Stimulated activated CD4-positive, alpha-beta T cell treated with anti-CD3 and anti-CD28 coated beads, Interleukin-12 subunit alpha, Interleukin-12 subunit beta, amount 100 ng/mL, for 4 hours (primary cell): ENCODE results near the gene GCNT2.
"Not testable (repeated sequence)": the region's sequence is repeated elsewhere in the genome, so short reads cannot be mapped to it uniquely, and the experiment has no call there.

ENCODE experiments used
- DNase-seq: peaks from one replicate; pipeline ENCODE4 v3.0.0-alpha.2; 2020

GCNT2 gene

DNA sequence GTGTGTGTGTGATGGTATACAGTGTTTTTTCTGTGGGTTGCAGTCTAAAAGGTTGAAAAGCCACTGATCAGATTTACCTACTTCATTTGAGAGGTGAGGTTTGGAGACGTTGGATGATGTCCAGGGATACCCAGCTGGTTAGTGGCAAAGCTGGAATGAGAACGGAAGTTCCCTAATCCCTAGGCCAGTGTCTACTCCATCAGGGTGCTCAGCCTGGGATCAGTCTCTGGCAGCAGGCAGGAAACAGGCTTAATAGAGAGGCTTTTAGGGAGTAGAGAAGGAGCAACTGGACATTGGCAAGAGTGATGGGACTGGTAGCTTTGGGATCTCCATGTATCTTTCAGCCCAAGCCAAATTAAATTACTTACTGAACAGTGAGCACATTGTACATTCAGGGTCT lies 92.6 kb downstream of the GCNT2 start:
- DNase-seq: no peak

DNA sequence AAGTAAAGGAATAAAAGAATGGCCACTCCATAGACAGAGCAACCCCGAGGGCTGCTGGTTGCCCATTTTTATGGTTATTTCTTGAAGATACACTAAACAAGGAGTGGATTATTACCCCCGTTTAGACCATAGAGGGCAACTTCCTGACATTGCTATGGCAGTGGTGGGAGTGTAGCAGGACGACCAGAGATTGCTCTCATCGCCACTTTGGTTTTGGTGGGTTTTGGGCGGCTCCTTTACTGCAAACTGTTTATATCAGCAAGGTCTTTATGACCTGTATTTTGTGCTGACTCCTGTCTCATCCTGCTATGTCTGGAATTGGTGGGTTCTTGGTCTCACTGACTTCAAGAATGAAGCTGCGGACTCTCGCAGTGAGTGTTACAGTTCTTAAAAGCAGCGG lies 94.5 kb downstream of the GCNT2 start:
- DNase-seq: no peak

DNA sequence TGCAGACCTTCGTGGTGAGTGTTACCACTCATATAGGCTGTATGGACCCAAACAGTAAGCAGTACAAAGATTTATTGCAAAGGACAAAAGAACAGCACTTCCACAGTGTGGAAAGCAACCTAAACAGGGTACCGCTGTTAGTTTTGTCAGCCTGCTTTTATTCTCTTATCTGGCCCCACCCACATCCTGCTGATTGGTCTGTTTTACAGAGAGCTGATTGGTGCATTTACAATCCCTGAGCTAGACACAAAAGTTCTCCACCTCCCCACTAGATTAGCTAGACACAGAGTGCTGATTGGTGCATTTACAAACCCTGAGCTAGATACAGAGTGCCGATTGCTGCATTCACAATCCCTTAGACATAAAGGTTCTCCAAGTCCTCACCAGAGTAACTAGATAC lies 95.1 kb downstream of the GCNT2 start:
- not testable (repeated sequence) for DNase-seq

DNA sequence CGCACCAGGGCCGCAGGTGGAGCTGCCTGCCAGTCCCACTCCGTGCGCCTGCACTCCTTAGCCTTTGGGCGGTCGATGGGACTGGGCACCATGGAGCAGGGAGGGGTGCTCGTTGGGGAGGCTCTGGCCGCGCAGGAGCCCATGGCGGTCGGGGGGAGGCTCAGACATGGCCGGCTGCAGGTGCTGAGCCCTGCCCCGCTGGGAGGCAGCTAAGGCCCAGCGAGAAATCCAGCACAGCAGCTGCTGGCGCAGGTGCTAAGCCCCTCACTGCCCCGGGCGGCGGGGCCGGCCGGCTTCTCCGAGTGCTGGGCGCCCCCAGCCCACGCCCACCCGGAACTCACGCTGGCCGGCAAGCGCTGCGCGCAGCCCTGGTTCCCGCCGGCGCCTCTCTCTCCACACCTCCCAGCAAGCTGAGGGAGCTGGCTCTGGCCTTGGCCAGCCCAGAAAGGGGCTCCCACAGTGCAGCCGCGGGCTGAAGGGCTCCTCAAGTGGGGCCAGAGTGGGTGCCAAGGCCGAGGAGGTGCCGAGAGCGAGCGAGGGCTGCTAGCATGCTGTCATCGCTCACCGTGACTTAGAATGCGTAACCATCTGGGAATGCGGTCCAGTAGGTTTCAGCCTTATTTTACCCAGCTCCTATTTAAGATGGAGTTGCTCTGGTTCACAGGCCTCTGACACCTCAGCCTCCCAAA lies 96.0 kb downstream of the GCNT2 start:
- DNase-seq: no peak

DNA sequence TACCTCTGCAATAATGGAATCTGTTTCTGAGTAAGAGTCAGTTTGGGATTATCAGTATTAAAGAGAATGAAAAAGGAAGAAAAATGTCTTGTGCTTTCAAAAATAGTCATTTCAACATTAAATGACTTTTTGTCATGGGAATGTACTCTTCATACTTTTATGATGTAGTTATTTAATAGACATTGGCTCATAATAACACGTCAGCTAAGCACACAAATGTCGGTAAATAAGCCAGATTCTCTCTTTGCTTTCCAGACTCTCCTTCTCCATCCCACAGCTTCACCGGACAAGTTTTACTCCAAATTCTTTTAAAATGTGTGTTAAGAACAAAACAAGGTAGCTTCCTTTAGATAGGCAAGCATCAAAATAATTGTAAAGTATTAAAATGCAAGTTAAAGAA lies 97.3 kb downstream of the GCNT2 start:
- no peak for DNase-seq

DNA sequence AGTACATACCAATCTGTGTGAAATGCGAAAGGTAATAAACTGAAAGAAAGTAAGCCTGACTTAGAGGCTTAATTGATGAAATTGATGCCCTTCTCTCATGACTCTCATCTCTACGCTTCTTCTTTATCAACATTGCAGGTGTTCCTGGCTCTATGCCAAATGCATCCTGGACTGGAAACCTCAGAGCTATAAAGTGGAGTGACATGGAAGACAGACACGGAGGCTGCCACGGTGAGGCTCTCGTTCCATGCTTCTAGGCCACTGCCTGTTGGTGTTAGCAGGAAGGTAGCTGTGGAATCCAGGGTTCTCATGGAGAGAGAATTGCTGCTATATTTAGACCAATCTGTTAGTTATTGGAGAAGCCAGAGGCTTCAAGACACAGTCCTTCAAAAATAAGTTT lies 100.1 kb downstream of the GCNT2 start:
- DNase-seq: no peak

DNA sequence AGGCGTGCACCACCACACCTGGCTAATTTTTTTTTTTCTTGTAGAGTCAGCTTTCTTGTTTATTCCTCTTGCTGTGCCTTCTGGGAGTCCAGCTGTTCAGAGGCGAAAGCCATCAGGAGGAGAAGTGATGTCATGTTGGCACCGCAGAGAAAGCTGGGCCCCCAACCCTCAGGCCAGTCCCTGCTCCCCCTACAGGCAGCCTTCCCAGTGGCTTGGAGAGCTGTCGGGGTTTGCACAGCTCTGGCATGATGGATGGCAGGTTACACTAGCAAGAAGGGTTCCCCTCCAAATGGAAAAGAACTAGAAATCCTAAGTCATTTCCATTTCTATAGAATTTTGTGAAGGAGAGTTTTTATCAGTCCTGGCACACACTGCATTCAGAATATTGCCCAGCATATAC lies 100.7 kb downstream of the GCNT2 start:
- no peak for DNase-seq

DNA sequence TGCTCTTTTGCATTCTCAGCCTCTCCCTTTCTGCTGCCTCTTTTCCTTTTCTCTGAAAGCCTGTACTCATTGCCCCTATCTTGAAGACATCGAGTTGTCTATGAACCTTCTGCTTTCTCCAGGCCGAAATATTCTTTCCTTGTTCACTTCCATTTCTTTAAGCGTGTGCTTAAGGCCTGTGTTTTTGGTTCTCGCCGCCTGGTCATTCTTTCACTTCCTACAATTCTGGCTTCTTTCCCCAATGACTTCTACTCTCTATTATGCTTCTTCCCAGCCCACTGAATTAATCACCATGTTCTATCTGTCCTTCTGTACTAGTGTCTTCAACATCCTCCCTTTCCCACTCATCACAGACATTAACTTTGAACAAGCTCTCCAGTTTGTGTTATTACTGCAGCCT lies 103.7 kb downstream of the GCNT2 start:
- DNase-seq: no peak

DNA sequence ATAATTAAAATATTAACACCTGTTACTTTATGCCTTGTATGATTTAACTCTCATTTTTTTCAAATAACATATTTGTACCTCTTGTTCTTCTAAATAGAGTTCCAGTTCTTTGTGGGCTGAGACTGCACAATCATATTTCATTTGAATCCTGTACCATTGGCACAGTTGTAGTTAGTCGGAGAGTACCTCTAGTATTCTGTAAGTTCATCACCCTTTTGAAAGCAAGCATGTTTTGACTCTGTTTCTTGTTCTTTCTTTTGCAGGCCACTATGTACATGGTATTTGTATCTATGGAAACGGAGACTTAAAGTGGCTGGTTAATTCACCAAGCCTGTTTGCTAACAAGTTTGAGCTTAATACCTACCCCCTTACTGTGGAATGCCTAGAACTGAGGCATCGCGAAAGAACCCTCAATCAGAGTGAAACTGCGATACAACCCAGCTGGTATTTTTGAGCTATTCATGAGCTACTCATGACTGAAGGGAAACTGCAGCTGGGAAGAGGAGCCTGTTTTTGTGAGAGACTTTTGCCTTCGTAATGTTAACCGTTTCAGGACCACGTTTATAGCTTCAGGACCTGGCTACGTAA lies 105.1 kb downstream of the GCNT2 start:
- DNase-seq: no peak

DNA sequence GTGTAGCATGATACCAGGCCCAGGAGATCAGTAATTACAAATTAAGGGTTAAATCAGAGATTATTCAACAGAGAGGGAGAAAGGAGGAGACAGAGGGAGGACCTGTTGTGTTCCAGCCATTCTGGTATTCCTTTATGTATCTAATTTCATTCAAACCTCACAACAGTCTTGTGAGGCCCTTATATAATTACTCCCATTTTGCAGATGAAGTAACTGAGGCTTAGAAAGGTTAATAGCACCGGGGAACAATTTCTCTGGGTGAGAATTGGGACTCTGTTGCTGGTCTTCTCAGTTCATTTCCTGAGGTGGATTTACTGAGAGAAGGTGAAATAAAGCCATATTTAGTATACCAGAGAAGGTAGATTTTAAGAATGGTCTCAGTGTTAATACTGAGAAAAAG lies 106.6 kb downstream of the GCNT2 start:
- DNase-seq: no peak

DNA sequence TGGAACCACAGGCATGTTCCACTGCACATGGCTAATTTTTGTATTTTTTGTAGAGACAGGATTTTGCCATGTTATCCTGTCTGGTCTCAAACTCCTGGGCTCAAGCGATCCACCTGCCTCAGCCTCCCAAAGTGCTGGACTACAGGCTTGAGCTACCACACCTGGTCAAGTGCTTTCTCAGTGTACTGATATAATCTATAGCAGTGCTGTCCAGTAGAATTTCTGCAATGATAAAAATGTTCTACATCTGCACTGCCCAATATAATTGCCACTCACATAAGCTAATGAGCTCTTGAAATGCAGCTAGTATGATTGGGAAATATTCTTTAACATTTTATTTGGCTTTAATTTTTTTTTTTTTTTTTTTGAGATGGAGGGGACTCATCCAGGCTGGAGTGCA lies 109.0 kb downstream of the GCNT2 start:
- no peak for DNase-seq

DNA sequence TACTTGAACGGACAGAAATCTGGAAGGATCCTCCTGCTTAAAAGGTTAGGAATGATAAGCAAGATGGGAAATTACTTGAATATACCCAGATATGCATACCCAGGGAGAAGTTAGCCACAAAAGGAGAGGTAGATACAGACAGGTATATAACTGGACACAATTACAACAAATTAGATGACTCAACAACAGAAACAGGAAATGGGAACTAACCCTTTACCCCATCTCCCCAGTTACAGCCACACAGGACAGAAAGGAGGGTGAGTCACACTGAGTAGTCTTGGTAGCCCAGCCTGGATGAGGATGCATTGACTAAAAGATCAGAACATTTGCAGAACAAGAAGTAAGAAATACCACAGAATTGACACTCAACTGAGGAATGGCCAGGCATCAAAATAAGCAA lies 112.1 kb downstream of the GCNT2 start:
- DNase-seq: no peak

DNA sequence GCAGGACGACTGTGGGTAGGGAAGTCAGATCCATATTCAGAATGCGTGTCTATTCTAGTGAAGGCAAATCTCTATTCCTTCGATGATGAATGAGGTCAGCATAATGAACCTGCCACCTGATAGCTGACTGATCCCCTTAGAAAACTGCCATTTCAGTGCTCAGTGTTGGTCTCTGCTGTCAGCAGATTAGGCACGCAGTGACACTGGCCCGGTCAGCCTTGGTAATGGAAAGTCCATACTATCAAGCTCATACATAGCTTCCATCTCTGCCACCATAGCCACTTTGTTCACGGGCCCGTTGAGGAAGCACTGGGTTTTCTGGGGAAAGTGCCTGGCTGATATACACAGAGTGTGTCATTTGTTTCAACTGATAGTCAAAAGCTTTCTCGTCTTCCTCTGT lies 119.3 kb downstream of the GCNT2 start:
- no peak for DNase-seq

DNA sequence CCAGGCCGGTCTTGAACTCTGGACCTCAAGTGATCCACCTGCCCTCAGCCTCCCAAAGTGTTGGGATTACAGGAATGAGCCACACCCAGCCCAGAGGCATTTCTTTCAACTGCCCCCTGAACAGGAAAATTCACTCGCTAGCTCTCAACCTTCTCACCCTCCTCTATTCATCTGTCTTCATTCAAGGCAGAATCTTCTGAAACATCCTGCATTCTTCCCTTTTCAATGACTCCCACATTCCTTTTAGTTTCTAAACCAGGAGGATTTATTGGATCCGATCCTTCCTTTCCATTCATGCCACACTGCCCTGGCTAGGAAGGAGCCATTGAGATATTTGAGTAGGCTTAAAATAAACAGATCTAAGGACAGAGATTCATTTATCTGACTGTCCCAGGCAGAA lies 120.4 kb downstream of the GCNT2 start:
- no peak for DNase-seq

DNA sequence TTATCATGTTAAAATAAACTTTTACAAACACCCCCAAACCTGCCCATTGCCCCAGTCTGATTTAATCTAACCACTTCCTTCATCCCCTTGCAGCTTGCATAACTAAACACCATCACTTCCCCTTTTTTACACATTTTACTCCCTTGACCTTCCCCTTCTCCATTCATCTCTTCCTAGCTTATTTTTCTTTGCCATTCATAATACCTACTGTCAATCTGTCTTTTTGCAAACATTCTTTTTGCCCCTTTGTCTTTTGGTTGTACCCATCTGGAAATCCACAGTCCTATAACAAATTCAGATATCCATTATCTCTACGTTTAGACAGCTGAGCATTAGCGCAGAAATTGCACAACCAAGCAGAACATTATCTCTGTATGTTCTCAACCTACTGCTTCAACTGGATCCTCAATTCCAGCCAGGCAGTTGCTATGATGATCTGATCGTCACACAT lies 122.1 kb downstream of the GCNT2 start:
- DNase-seq: no peak

DNA sequence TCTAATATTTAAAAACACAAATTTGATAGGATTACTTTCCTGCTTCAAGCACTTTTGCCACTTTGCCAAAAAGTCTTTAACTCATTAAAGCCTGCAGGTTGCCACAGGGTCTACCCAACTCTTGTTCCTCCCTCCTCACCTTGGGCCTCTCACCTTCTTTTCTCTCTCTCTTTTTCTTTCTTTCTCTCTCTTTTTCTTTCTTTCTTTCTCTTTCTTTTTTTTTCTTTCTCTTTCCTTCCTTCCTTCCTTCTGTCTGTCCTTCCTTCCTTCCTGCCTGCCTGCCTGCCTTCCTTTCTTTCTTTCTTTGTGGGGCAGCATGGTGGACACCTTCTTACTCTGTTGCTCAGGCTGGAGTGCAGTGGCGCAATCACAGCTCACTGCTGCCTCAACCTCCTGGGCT lies 123.1 kb downstream of the GCNT2 start:
- no peak for DNase-seq

DNA sequence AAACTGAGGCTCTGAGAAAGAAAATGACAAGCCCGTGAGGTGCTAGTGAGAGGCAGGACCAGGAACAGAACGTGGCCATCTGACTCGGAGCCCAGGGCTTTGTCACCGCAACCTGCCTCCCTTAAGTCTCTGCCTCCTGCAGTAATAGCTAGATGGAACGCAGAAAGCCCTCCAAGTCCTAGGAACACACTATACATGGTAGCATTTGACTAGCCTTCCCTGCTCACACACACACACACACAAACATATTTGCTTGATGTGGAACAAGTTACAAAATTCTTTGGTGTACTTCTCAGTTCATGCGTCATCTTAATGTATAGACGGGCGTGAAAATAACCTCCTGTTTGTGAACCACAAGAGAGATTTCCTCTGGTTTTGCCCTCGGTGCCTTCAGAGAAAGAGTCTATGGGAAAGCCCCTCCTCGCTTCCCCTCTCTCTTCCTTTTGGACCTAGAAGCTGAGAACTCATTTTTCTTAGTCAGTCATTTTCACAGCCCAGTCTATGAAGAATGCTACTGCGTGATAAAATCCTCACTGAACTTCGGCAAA lies 134.4 kb downstream of the GCNT2 start:
- peak; percentile 4 for DNase-seq

DNA sequence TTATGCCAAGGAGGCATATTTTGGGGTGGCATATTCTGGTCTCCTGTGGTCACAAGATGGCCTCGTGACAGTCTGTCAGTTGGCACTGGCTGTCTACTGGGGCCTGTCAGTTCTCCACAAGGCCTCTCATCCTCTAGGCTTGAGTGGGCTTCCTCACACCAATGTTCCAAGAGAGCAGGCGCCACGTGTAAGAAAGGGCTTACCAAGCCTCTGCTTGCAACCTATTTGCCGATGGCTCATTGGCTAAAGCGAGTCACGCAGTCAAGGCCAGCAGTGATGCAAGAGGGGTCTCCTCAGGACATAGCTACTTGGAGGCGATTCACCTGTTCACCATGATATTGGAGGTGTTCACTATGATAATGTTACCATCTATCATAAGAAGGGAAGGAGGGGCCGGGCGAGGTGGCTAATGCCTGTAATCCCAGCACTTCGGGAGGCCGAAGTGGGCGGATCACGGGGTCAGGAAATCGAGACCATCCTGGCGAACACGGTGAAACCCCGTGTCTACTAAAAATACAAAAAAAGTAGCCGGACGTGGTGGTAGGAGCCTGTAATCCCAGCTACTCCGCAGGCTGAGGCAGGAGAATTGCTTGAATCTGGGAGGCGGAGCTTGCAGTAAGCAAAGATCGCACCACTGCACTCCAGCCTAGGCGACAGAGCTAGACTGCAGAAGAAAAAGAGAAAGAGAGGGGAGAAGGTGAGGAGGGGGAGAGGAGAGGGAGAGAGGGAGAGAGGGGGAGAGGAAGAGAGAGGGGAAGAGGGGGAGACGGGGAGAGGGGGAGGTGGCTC lies 138.0 kb downstream of the GCNT2 start:
- DNase-seq: no peak

DNA sequence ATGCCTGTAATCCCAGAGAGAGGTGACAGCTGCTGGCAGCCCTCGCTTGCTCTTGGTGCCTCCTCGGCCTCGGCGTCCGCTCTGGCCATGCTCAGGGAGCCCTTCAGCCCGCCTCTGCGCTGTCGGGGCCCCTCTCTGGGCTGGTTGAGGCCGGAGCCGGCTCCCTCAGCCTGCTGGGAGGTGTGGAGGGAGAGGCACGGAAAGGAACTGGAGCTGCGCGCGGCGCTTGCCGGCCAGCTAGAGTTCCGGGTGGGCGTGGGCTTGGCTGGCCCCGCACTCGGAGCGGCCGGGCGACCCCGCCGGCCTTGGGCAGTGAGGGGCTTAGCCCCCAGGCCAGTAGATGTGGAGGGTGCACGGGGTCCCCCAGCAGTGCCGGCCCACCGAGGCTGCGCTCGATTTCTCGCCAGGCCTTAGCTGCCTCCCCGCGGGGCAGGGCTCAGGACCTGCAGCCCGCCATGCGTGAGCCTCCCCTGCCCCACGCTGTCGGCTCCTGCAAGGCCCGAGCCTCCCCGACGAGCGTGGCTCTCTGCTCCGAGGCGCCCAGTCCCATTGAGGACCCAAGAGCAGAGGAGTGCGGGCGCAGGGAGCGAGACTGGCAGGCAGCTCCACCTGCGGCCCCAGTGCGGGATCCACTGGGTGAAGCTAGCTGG lies 138.7 kb downstream of the GCNT2 start:
- no peak for DNase-seq

DNA sequence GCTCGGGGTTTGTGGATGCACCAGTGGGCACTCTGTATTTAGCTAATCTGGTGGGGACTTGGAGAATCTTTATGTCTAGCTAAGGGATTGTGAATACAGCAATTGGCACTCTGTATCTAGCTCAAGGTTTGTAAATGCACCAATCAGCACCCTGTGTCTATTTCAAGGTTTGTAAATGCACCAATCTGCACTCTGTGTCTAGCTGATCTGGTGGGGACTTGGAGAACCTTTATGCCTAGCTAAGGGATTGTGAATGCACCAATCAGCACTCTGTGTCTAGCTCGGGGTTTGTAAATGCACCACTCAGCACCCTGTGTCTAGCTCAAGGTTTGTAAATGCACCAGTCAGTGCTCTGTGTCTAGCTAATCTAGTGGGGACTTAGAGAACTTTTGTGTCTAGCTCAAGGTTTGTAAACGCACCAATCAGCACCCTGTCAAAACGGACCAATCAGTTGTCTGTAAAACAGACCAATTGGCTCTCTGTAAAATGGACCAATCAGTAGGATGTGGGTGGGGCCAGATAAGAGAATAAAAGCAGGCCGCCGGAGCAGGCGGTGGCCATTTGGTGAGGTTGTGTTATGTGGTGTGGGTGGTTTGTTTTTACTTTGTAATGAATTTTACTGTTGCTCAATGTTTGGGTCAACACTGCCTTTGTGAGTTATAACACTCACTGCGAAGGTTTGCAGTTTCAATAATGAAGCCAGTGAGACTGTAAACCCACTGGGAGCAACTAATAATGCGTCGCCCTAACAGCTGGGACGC lies 139.5 kb downstream of the GCNT2 start:
- DNase-seq: not testable (repeated sequence)

DNA sequence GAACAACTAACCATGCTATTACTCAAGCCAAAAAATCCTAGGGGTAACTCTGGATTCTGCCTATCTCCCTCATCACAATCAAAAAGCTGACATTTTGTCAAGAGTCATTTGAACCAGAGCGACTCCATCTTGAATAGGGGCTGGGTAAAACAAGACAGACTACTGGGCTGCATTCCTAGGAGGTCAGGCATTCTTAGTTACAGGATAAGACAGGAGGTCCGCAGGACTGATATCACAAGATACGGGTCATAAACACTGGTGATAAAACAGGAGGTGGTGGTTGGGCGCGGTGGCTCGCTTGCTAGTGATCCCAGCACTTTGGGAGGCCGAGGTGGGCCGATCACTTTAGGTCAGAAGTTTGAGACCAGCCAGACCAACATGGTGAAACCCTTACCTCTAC lies 141.1 kb downstream of the GCNT2 start:
- no peak for DNase-seq

DNA sequence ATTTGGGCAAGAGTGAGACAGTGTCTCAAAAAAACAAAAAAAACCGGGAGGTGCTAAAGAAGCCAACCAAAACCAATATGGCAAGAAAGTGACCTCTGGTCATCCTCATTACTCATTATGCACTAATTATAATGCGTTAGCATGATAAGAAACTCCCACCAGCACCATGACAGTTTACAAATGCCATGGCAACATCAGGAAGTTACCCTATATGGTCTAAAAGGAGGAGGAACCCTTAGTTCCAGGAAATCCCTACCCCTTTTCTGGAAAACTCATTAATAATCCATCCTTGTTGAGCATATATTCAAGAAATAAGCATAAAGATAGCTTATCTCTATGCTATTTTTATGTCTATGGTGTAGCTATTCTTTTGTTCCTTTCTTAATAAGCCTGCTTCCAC lies 141.6 kb downstream of the GCNT2 start:
- DNase-seq: no peak

DNA sequence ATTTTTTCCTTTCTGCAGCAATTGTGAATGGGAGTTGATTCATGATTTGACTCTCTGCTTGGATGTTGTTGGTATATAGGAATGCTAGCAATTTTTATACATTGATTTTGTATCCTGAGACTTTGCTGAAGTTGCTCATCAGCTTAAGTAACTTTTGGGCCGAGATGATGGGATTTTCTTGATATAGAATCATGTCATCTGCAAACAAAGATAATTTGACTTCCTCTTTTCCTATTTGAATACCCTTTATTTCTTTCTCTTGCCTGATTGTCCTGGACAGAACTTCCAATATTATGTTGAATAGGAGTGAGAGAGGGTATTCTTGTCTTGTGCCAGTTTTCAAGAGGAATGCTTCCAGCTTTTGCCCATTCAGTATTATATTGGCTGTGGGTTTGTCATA lies 144.4 kb downstream of the GCNT2 start:
- not testable (repeated sequence) for DNase-seq
